Natural killer cell (primary cell): Measurements from ENCODE around the gene BBS1. TPM values are rescaled to one million over a fixed set of nuclear protein-coding genes. Genes with fewer than 3 reads are reported as not detected.
A peak's percentile ranks its signal among the peaks of the same experiment; 100 is the strongest.

Experiments used
- ATAC-seq, 3 donors: fragments of 150-1000 bp in 2 of 3; fragments of 200-7000 bp in 1 of 3; cut with Tn5 transposase; 1 replicate in 1 of 3; 2 replicates in 2 of 3; pipeline ENCODE4 v1.10.0; 2021; ENCODE audit warnings: mild to moderate bottlenecking in 2 of 3, moderate library complexity in 2 of 3
- DNase-seq, 2 donors: peaks; one replicate each; pipeline versions ENCODE4 v3.0.0 to v3.0.0-alpha.2; 2013 to 2021; ENCODE audit warnings: mixed read lengths in 1 of 2
- H3K27ac ChIP-seq: one replicate; pipeline ENCODE4 v1.5.1; 2013; ENCODE audit warnings: mild to moderate bottlenecking, low read length
- H3K27me3 ChIP-seq: one replicate; pipeline ENCODE4 v1.6.1; 2013; ENCODE audit warnings: low read length; ENCODE audit not compliant: control insufficient read depth, insufficient read depth
- H3K36me3 ChIP-seq: one replicate; pipeline ENCODE4 v1.6.1; 2013; ENCODE audit warnings: low read length; ENCODE audit not compliant: control insufficient read depth, insufficient read depth
- H3K4me1 ChIP-seq: one replicate; pipeline ENCODE4 v1.6.1; 2013; ENCODE audit warnings: low read length; ENCODE audit not compliant: control insufficient read depth, insufficient read depth
- H3K4me3 ChIP-seq: one replicate; pipeline ENCODE4 v1.5.1; 2013; ENCODE audit warnings: low read length
- H3K9me3 ChIP-seq: one replicate; pipeline ENCODE4 v1.6.1; 2013; ENCODE audit warnings: low read length; ENCODE audit not compliant: control insufficient read depth, insufficient read depth
- H3K27ac Mint-ChIP-seq, 2 donors: one replicate each; pipeline ENCODE4 v1.8.0; 2022; ENCODE audit warnings: mild to moderate bottlenecking in 2 of 2, mixed read lengths in 2 of 2, moderate library complexity in 1 of 2
- H3K27me3 Mint-ChIP-seq, 2 donors: one replicate each; pipeline ENCODE4 v1.8.0; 2022; ENCODE audit warnings: low read depth in 2 of 2, mixed read lengths in 2 of 2
- H3K36me3 Mint-ChIP-seq: one replicate; pipeline ENCODE4 v1.8.0; 2022; ENCODE audit warnings: mixed read lengths
- H3K4me1 Mint-ChIP-seq, 2 donors: one replicate each; pipeline ENCODE4 v1.8.0; 2022; ENCODE audit warnings: mixed read lengths in 2 of 2
- H3K4me3 Mint-ChIP-seq: one replicate; pipeline ENCODE4 v1.8.0; 2022; ENCODE audit warnings: mild to moderate bottlenecking, moderate library complexity, mixed read lengths
- H3K9me3 Mint-ChIP-seq, 2 donors: one replicate each; pipeline ENCODE4 v1.8.0; 2022; ENCODE audit warnings: mixed read lengths in 2 of 2
- WGBS: methylation state at CpG from one replicate; pipeline ENCODE4 v1.1.7; 2013; ENCODE audit warnings: missing lambda C conversion rate; ENCODE audit not compliant: insufficient coverage; 5-methylcytosine and 5-hydroxymethylcytosine counted together
- intact Hi-C: fragments of 100-400 bp; cut with micrococcal nuclease; formaldehyde crosslinking; loops from one replicate; pipeline ENCODE4 v1.14.2; 2022
- total RNA-seq, 4 donors: library from RNA; stranded (reverse); fragments of 120-200 nt in 1 of 4; gene quantifications; one replicate each; pipeline versions ENCODE4 v1.2.3 to v1.2.4, GENCODE V29; 2013 to 2022
- TF ChIP-seq, protein P1 (sequence below): fragments of 200-600 bp; IDR thresholded peaks from one replicate; pipeline ENCODE4 v1.8.0; 2022; ENCODE audit warnings: antibody characterized with exemption

The BBS1 gene
- total RNA-seq, 3 donors from 2014 or later (not counting 1 experiment from before 2014, with no cell fraction given) = 12.5 to 22.5 (median 18.1) TPM

DNA sequence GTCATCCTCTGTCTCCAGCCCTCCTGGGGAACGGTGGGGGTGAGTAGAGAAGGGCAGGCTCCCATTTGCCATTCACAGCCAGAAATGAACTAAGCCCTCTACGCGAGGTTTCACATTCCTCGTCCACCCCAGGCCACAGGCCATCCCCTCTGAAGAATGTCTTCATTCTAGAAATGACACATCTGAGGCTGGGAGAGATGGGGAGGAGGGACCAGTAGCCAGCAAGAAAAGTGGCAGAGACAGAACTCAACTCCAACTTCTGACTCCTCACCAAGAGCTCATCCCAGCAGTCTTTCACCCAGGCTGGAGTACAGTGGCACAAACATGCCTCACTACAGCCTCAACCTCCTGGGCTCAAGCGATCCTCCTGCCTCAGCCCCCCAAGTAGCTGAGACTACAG is 54.5 kb downstream of the BBS1 start:
- Histone ChIP-seq H3K4me3 (no peak overlapping the region), H3K27me3 (no peaks in the 10 kb centered on the region), H3K36me3 (no peaks in the 10 kb centered on the region), H3K4me1 (peaks cover 13% of the 10 kb centered on the region), H3K9me3 (no peaks in the 10 kb centered on the region), H3K27ac (no peak overlapping the region)
- no peak for DNase-seq
- H3K27me3 Mint-ChIP-seq = no peaks in the 10 kb centered on the region
- WGBS = 100% methylated on average over 2 of the region's 5 CpGs
- H3K4me1 Mint-ChIP-seq = peaks cover 4 to 9% of the 10 kb centered on the region in 2 donors
- no peak for ATAC-seq
- H3K4me3 Mint-ChIP-seq = no peak overlapping the region
- no peaks in the 10 kb centered on the region for H3K36me3 Mint-ChIP-seq
- intact Hi-C loops = no loop called here
- H3K9me3 Mint-ChIP-seq = no peaks in the 10 kb centered on the region
- TF ChIP-seq, protein P1, sequence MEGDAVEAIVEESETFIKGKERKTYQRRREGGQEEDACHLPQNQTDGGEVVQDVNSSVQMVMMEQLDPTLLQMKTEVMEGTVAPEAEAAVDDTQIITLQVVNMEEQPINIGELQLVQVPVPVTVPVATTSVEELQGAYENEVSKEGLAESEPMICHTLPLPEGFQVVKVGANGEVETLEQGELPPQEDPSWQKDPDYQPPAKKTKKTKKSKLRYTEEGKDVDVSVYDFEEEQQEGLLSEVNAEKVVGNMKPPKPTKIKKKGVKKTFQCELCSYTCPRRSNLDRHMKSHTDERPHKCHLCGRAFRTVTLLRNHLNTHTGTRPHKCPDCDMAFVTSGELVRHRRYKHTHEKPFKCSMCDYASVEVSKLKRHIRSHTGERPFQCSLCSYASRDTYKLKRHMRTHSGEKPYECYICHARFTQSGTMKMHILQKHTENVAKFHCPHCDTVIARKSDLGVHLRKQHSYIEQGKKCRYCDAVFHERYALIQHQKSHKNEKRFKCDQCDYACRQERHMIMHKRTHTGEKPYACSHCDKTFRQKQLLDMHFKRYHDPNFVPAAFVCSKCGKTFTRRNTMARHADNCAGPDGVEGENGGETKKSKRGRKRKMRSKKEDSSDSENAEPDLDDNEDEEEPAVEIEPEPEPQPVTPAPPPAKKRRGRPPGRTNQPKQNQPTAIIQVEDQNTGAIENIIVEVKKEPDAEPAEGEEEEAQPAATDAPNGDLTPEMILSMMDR = no peak
- H3K27ac Mint-ChIP-seq = no peak overlapping the region

DNA sequence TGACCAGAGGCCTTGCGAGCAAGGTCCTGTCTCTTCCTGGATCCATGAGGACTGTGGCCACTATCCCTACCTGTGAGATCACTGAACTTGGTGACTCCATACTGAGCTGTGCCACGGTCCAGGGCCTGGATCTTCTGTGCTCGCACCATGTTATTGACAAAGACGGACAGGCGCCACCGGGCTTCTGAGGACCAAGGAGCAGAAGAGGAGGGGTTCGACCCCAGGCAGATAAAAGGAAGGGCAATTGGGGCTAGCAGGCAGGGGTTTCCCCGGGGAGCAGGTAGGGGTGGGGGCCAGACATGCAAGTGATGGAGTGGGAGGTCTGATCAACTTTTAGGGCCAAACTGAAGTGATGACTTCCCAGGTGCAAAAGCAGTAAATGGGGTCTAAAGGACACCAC is 55.8 kb downstream of the BBS1 start:
- peaks cover 13% of the 10 kb centered on the region for H3K4me1 ChIP-seq
- H3K27me3 Mint-ChIP-seq = no peaks in the 10 kb centered on the region
- no peak overlapping the region for H3K4me3 ChIP-seq
- H3K4me3 Mint-ChIP-seq = peak overlapping the region; percentile 22
- intact Hi-C loops = no loop called here
- no peaks in the 10 kb centered on the region for H3K9me3 ChIP-seq
- WGBS = 89% methylated on average over 8 of the region's 8 CpGs
- peaks cover 4 to 9% of the 10 kb centered on the region in 2 donors for H3K4me1 Mint-ChIP-seq
- H3K36me3 Mint-ChIP-seq = no peaks in the 10 kb centered on the region
- H3K27me3 ChIP-seq = no peaks in the 10 kb centered on the region
- ATAC-seq = no peak
- DNase-seq = no peak
- H3K9me3 Mint-ChIP-seq = no peaks in the 10 kb centered on the region
- no peaks in the 10 kb centered on the region for H3K36me3 ChIP-seq
- no peak overlapping the region for H3K27ac ChIP-seq
- TF ChIP-seq, protein P1 = no peak
- H3K27ac Mint-ChIP-seq = no peak overlapping the region

DNA sequence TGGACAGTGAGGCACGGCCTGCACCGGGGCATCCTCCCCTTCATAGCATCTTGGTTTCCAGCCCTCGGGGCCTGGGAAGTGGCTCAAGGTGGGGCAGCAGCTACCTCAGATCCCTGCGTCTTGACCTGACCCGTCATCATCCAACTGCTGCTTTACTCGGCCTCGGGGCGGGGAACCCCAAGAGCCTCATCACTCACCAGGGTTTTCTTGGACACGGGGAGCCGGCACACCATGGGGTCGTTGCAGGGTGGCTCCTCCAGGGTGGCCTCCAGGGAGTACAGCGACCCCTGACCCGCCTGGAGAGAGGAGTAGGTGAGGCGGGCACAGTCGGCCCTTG is 57.3 kb downstream of the BBS1 start:
- ATAC-seq (no peak), DNase-seq (no peak)
- peak overlapping the region in 1 of 2 donors; percentile 71 for H3K27ac Mint-ChIP-seq
- peak overlapping the region; percentile 82 for H3K4me3 Mint-ChIP-seq
- Histone ChIP-seq H3K27ac (no peak overlapping the region), H3K36me3 (no peaks in the 10 kb centered on the region), H3K27me3 (no peaks in the 10 kb centered on the region), H3K4me1 (peaks cover 13% of the 10 kb centered on the region), H3K4me3 (no peak overlapping the region), H3K9me3 (no peaks in the 10 kb centered on the region)
- no peaks in the 10 kb centered on the region for H3K36me3 Mint-ChIP-seq
- peaks cover 4 to 9% of the 10 kb centered on the region in 2 donors for H3K4me1 Mint-ChIP-seq
- intact Hi-C loops = no loop called here
- H3K9me3 Mint-ChIP-seq = no peaks in the 10 kb centered on the region
- 72% methylated on average over 15 of the region's 15 CpGs for WGBS
- H3K27me3 Mint-ChIP-seq = no peaks in the 10 kb centered on the region
- TF ChIP-seq, protein P1 = no peak
